Measurements from ENCODE around the gene NTF3. TPM values are rescaled to one million over a fixed set of nuclear protein-coding genes. Genes with fewer than 3 reads are reported as not detected.
"Not testable (repeated sequence)": the region's sequence is repeated elsewhere in the genome, so short reads cannot be mapped to it uniquely, and the experiment has no call there.

NTF3 gene
- total RNA-seq, 1 donor from 2014 or later, result 13.0 TPM

- no peak for DNase-seq (ENCODE audit: extremely low spot score, unreplicated experiment)
- Mint-ChIP-seq H3K27me3 (peaks cover 20% of the 10 kb centered on the region), H3K4me1 (ENCODE audit: unreplicated experiment) (no peaks in the 10 kb centered on the region), H3K4me3 (no peak overlapping the region), H3K36me3 (no peaks in the 10 kb centered on the region), H3K9me3 (peaks cover 2% of the 10 kb centered on the region), H3K27ac (no peak overlapping the region)
- TF ChIP-seq, protein P1, sequence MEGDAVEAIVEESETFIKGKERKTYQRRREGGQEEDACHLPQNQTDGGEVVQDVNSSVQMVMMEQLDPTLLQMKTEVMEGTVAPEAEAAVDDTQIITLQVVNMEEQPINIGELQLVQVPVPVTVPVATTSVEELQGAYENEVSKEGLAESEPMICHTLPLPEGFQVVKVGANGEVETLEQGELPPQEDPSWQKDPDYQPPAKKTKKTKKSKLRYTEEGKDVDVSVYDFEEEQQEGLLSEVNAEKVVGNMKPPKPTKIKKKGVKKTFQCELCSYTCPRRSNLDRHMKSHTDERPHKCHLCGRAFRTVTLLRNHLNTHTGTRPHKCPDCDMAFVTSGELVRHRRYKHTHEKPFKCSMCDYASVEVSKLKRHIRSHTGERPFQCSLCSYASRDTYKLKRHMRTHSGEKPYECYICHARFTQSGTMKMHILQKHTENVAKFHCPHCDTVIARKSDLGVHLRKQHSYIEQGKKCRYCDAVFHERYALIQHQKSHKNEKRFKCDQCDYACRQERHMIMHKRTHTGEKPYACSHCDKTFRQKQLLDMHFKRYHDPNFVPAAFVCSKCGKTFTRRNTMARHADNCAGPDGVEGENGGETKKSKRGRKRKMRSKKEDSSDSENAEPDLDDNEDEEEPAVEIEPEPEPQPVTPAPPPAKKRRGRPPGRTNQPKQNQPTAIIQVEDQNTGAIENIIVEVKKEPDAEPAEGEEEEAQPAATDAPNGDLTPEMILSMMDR (conservative IDR thresholded peaks at IDR 0.05), result no peak
Measured at GRCh38 chr12:5533368-5533767, 101.5 kb downstream of the NTF3 start.

DNA sequence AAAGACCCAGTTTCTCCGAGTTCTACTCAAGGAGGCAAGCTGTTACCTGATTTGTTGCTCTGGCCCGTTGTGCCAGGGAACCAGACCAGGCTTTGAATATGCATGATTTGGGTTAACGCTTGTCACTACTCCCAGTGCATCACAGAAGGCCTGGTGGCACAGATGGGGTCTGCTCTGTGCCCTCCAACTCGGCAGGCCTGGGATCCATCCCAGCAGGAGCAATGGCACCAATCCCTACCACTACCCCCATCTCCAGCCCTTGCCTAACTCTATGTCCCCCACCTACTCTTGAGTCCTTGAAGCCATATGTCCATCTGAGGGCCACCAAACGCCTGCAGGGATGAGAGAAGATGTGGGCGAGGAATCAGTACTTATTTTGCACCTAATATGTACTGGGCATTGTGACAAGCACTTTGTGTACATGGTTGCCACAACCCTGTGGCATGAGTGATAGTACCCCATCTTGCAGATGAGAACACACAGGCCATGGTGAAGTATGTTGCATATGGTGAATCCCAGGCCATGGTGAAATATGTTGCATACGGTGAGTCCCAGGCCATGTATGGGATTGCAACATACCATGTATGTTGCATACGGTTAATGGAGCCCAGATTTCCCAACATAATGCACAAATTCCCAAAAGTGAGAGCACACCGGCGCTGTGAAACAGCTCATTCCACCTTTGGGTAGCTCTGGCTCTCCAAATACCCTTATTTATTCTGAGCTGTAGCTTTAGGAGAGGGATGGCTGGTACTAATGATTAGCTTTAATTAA is 102.7 kb downstream of the NTF3 start:
- no peak overlapping the region for H3K27ac Mint-ChIP-seq
- no peak for DNase-seq (ENCODE audit: extremely low spot score, unreplicated experiment)
- H3K4me1 Mint-ChIP-seq (ENCODE audit: unreplicated experiment), result no peaks in the 10 kb centered on the region
- H3K9me3 Mint-ChIP-seq, result peaks cover 9% of the 10 kb centered on the region
- no peak overlapping the region for H3K4me3 Mint-ChIP-seq
- peaks cover 32% of the 10 kb centered on the region for H3K27me3 Mint-ChIP-seq
- TF ChIP-seq, protein P1 (conservative IDR thresholded peaks at IDR 0.05), result no peak
- H3K36me3 Mint-ChIP-seq, result no peaks in the 10 kb centered on the region

GRCh38 chr12:5535541-5535940 is 103.6 kb downstream of the NTF3 start:
- Mint-ChIP-seq H3K27me3 (peaks cover 33% of the 10 kb centered on the region), H3K4me1 (ENCODE audit: unreplicated experiment) (no peaks in the 10 kb centered on the region), H3K4me3 (no peak overlapping the region), H3K9me3 (peaks cover 9% of the 10 kb centered on the region), H3K27ac (no peak overlapping the region), H3K36me3 (no peaks in the 10 kb centered on the region)
- no peak for DNase-seq (ENCODE audit: extremely low spot score, unreplicated experiment)
- TF ChIP-seq, protein P1 (conservative IDR thresholded peaks at IDR 0.05), result no peak

- not testable (repeated sequence) for H3K27ac Mint-ChIP-seq; H3K4me3 Mint-ChIP-seq; DNase-seq (ENCODE audit: extremely low spot score, unreplicated experiment); H3K36me3 Mint-ChIP-seq; H3K9me3 Mint-ChIP-seq; H3K4me1 Mint-ChIP-seq (ENCODE audit: unreplicated experiment)
- H3K27me3 Mint-ChIP-seq, result peaks cover 36% of the 10 kb centered on the region
Measured at GRCh38 chr12:5537026-5537615, 105.2 kb downstream of the NTF3 start.

DNA sequence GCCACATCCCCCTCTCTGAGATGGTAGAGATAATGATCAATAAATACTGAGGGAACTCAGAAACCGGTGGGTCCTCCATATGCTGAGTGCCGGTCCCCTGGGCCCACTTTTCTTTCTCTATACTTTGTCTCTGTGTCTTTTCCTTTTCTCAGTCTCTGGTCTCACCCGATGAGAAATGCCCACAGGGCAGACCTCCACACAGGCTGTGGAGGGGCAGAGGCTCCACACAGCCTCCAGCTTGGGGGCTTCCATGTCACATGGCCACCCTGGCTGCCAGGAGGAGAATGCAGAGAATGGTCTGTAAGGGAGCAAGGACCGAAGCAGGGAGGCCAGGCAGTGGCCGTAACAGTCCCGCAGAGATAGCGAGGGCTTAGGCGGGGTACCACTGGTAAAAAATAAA is 105.9 kb downstream of the NTF3 start:
- no peak for DNase-seq (ENCODE audit: extremely low spot score, unreplicated experiment)
- peaks cover 9% of the 10 kb centered on the region for H3K9me3 Mint-ChIP-seq
- peaks cover 4% of the 10 kb centered on the region for H3K36me3 Mint-ChIP-seq
- no peak overlapping the region for H3K4me3 Mint-ChIP-seq
- H3K4me1 Mint-ChIP-seq (ENCODE audit: unreplicated experiment), result no peaks in the 10 kb centered on the region
- H3K27ac Mint-ChIP-seq, result no peak overlapping the region
- TF ChIP-seq, protein P1 (conservative IDR thresholded peaks at IDR 0.05), result no peak
- peaks cover 37% of the 10 kb centered on the region for H3K27me3 Mint-ChIP-seq

Data from type B pancreatic cell (in vitro differentiated cells).